ENCODE data around the gene RAB18.

RAB18 gene

DNA sequence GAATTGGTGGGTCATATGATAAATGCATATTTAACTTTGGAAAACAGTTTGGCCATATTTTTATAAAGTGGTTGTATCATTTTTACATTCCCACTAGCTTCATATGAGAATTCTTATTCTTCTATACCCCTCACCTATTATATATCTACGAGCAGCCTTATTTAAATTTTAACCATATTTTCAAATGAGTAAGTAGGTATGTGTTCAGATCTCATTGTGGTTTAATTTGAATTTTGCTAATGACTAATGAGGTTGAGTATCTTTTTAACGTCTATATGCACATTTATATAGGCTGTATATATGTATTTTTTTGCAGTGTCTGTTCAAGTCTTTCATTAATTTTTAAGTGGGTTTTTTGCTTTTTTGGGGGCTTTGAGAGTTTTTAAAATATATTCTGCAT is 14.2 kb downstream of the RAB18 start:
- DNase-seq (ENCODE audit: extremely low read depth, low read depth): no peak
- H3K4me3 ChIP-seq (replicated peaks; ENCODE audit: low read depth, low read length): no peak overlapping the region
- TF ChIP-seq, protein P1, sequence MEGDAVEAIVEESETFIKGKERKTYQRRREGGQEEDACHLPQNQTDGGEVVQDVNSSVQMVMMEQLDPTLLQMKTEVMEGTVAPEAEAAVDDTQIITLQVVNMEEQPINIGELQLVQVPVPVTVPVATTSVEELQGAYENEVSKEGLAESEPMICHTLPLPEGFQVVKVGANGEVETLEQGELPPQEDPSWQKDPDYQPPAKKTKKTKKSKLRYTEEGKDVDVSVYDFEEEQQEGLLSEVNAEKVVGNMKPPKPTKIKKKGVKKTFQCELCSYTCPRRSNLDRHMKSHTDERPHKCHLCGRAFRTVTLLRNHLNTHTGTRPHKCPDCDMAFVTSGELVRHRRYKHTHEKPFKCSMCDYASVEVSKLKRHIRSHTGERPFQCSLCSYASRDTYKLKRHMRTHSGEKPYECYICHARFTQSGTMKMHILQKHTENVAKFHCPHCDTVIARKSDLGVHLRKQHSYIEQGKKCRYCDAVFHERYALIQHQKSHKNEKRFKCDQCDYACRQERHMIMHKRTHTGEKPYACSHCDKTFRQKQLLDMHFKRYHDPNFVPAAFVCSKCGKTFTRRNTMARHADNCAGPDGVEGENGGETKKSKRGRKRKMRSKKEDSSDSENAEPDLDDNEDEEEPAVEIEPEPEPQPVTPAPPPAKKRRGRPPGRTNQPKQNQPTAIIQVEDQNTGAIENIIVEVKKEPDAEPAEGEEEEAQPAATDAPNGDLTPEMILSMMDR (IDR thresholded peaks at IDR 0.05; ENCODE audit: low read depth, low read length, missing control alignments): no peak

DNA sequence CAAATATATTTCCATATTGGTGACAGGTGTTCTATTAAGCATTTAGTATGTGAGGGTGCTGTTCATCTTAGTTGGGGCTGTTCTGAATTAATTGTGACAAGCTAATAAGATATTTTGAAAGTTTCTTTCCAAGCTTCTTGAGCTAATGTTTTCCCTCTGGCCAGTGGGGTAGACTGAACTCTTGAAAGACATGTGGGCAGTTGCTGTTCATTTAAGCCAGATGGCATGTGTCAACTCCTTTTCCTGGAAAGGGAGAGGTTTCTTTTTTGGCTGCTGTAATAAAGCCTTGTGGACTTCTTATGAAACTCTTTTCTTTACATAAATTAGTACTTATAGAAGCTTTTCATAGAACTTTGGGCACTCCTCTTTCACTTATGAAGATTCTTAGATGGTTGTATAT is 21.7 kb downstream of the RAB18 start:
- no peak overlapping the region for H3K4me3 ChIP-seq (replicated peaks; ENCODE audit: low read depth, low read length)
- TF ChIP-seq, protein P1 (IDR thresholded peaks at IDR 0.05; ENCODE audit: low read depth, low read length, missing control alignments): no peak
- peak; percentile 52 for DNase-seq (ENCODE audit: extremely low read depth, low read depth)

DNA sequence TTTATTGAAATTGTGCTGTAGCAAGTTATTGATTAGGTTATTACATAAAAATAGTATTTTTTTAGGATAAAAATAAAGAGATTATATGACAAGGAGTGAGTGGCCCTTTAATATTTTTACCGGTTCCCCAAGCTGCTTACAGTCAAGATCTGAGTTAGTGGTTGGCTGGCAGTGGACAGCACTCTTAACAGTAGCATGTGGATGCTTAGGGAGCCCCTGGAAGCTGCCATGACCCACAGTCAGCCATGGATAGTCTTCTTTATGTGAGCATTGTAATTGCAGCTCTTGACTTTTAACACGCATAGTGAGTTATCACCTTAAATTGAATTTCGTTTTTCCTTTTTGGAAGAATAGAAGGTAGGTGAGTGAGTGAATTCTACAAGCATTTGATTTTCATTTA is 22.1 kb downstream of the RAB18 start:
- H3K4me3 ChIP-seq (replicated peaks; ENCODE audit: low read depth, low read length): no peak overlapping the region
- TF ChIP-seq, protein P1 (IDR thresholded peaks at IDR 0.05; ENCODE audit: low read depth, low read length, missing control alignments): no peak
- DNase-seq (ENCODE audit: extremely low read depth, low read depth): no peak

DNA sequence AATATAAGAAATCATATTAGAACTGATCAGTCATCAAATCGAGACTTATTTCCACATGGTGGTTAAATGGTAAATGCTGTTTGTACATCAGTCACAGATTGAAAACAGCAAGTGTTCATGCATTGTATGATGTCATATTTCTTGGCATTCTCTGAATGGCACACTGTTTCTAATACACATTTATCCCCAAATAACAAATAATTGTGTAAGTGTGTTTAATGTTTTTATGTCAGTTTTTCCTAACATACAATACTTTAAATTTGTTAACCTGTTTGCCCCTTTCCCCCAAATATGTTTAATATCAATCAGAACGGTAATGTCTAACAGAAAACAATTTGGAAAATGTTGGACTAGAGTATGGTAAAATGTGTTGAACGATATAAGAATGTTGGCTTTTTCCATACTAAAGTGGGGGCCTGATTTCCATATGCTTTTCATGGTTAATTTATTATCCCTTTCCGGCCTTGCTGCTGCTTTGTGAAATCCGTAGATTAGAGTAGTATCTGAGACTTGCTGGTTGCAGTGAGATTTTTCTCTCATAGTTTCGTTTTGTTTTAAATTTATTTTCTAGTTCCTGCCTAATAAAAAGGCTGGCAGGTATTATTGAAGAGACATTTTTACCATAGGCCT is 23.7 kb downstream of the RAB18 start:
- no peak for DNase-seq (ENCODE audit: extremely low read depth, low read depth)
- TF ChIP-seq, protein P1 (IDR thresholded peaks at IDR 0.05; ENCODE audit: low read depth, low read length, missing control alignments): no peak
- H3K4me3 ChIP-seq (replicated peaks; ENCODE audit: low read depth, low read length): no peak overlapping the region

DNA sequence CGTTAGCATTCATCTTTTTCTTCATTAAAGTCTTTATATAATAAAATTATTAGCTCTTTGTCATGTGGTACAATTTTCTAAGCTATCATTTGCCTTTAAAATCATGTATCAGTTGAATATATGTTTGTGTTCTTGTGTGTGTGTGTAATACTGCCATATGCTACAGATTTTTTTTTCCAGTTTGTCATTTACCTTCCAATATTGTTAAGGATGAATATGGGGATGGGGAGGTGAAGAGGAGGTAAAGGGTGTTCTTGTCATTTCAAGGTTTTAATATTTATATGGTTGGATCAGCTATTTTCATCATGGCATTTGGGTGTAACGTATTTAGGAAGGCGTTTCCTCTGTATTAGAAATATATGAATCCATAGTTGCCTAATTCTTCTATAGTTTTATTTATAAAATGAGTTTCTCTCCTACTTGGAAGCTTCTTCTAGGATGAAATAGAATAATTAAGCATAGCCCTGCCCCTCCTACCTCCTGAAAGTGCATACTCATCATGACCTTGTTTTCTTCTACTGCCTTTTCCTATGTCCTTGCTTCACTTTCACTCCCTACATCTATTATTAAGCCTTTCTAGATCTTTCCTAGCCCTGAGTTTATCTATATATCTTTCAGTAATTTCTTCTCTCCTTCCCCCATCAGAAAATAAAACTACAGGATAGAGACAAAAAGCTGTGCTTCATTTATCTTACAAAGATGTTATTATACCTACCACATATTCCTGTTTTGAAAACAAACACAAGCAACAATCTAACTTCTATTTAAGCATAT is 25.1 kb downstream of the RAB18 start:
- TF ChIP-seq, protein P1 (IDR thresholded peaks at IDR 0.05; ENCODE audit: low read depth, low read length, missing control alignments): no peak
- no peak overlapping the region for H3K4me3 ChIP-seq (replicated peaks; ENCODE audit: low read depth, low read length)
- DNase-seq (ENCODE audit: extremely low read depth, low read depth): no peak

DNA sequence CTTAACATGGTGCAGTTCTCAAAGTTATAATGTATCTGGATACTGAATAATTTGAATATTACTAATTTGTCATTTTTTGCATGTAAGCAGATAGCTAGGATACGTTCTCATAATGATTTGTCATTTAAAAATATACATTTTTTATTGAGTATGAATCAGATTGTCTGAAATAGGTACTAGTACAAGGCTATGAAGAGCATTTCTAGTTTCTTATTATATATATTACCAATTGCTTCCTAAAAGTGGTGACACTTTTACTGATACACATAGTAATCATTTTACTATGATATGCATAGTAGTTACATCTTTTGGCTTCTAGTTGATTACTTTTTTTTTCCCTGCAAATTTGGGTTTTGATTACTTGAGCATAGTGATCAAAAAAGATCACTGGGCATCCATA is 26.4 kb downstream of the RAB18 start:
- TF ChIP-seq, protein P1 (IDR thresholded peaks at IDR 0.05; ENCODE audit: low read depth, low read length, missing control alignments): no peak

More for the DNA sequence above, 26.4 kb downstream of the RAB18 start:
- H3K4me3 ChIP-seq (replicated peaks; ENCODE audit: low read depth, low read length): no peak overlapping the region
- DNase-seq (ENCODE audit: extremely low read depth, low read depth): no peak
